ENCODE results near the gene JPH4. TPM values are rescaled to one million over a fixed set of nuclear protein-coding genes. Genes with fewer than 3 reads are reported as not detected.

Gene JPH4
- total RNA-seq, 2 experiments from 2014 or later: 0.12 TPM; not detected in 1

DNA sequence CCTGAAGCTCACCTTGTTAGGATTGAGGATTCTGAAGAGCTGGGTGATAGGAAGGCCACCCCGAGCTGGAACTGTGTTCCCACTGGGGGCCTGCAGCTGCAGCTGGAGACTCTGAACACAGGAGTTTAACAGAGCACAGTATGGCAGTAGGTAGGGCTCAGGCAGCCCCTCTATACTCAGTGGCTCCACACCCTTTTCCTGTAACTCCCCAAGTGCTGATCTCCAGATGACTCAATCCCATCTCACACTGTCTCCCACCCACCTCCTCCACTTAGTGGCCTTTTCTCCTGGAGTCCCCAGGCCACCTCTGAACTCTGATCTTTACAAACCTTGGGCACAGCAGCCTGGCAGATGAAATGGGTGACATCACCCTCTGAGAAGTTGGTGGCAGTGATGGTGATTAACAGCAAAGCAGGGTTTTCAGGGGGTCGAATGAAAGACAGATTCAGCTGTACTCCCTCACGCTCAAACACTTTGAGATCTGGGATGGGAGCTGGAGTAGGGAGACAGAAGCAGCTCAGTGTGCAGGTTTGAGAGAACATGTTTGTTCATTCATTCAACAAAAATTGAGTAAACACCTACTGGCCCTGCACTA is 18.6 kb downstream of the JPH4 start:
- DNase-seq: no peak
- Mint-ChIP-seq H3K27ac (peak overlapping the region; percentile 42), H3K36me3 (peaks cover 35% of the 10 kb centered on the region), H3K9me3 (no peaks in the 10 kb centered on the region), H3K4me1 (ENCODE audit: low read depth) (peaks cover 49% of the 10 kb centered on the region), H3K27me3 (no peaks in the 10 kb centered on the region), H3K4me3 (no peak overlapping the region)
- ChIA-PET POLR2A (interaction anchor here (1.0 to 1.1 kb wide), 2 partner anchors 78 to 234 kb away, joined by 3 read pairs; no protein-coding TSS in a partner anchor), CTCF (interaction anchor here (0.6 to 11.3 kb wide), 25 partner anchors 8 to 565 kb away, joined by 3 to 223 read pairs (median 4); partner anchors contain the start of genes AP1G2, PABPN1 and ZFHX2)
- intact Hi-C loops (cut with micrococcal nuclease): loop anchor here (5.0 kb wide), 2 partner anchors 258 to 273 kb away; partner anchors contain the start of genes HOMEZ and PPP1R3E

DNA sequence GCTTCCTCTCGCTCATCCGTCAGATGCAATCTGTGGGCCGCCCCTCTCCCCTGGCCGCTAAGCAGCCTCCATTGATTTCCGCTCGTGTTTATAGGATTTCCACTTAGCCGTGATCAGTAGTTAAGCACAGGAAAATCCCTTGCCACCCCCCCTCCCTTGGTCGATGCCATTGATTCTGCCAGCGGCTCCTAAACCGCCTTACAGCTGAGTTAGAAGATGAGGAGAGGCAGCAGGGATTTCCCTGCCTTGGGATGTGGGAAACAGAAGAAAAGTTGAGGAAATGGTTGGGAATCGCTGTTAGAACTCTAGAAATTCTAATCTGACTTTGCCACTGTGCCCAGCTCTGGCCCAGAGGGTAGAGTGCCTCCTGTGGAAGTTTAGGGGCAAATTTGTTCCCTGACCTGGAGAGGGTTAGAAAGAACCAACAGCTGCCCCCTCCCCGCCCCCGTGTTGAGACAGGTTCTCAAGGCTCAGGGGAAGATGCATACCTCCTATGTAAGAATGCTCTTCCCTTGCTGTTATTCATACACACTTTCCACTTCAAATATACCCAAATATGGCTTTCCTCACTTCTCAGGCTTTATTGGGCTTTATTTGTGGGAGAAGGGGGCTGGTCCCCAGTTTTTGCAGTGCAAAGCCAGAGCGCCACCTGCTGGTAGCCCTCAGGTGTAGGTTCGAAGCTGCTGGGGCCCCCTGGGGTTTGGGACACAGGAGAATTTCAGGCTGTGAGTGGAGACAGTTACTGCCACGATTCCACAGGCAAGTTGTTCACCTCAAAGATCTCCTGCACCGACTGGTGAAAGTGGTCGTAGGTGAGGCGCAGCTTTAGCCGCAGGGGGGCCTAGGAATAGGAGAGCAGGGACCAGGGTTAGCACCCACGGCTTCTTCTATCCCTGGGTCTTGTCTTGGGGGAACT is 19.3 kb downstream of the JPH4 start:
- no peak overlapping the region for H3K4me3 Mint-ChIP-seq
- no peak overlapping the region for H3K27ac Mint-ChIP-seq
- CTCF ChIA-PET: interaction anchor here (0.6 to 11.3 kb wide), 23 partner anchors 9 to 564 kb away, joined by 3 to 223 read pairs (median 5); partner anchors contain the start of genes AP1G2, PABPN1 and ZFHX2
- peak; percentile 75 for DNase-seq
- intact Hi-C loops (cut with micrococcal nuclease): loop anchor here (5.0 kb wide), 2 partner anchors 257 to 272 kb away; partner anchors contain the start of genes HOMEZ and PPP1R3E
- H3K36me3 Mint-ChIP-seq: peaks cover 28% of the 10 kb centered on the region
- no peaks in the 10 kb centered on the region for H3K27me3 Mint-ChIP-seq
- no peaks in the 10 kb centered on the region for H3K9me3 Mint-ChIP-seq
- peaks cover 46% of the 10 kb centered on the region for H3K4me1 Mint-ChIP-seq (ENCODE audit: low read depth)
- POLR2A ChIA-PET: interaction anchor here (1.0 to 1.1 kb wide), 2 partner anchors 77 to 233 kb away, joined by 3 read pairs; no protein-coding TSS in a partner anchor

DNA sequence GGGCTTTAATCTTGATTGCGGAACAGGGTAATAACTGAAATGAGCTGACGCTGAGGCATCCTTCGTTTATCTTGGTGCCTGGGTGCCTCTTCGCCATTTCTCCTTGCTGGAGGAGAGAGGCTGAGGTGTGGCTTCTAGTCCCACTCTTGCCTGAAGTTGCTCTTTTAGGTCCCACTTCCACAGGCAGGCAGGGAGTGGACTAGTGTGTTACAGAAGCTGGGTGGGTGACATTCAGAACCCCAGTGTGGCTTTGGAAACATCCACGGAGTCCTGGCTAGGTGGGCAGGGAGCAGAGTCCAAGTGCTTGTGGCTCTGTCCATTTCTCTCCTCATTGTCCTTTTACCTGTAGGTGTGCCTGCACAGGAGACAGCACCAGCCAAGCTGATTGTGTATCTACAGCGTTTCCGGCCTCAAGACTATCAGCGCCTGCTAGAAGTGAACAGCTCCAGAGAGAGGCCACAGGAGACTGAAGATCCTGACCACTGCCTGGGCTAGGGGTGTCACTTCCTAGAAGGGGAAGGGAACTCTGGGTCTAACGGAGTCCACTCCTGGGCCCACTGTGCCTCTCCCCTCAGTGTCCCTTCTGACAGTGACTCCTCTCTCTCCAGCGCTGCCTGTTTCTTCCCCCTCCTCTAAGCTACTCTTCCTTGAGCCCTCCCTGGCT is 20.1 kb downstream of the JPH4 start:
- peaks cover 26% of the 10 kb centered on the region for H3K36me3 Mint-ChIP-seq
- CTCF ChIA-PET: interaction anchor here (0.7 to 11.3 kb wide), 12 partner anchors 9 to 490 kb away, joined by 3 to 223 read pairs (median 8); partner anchors contain the start of genes AP1G2, NGDN and ZFHX2
- POLR2A ChIA-PET: interaction anchor here (0.7 kb wide), 1 partner anchor 9 kb away, joined by 3 read pairs; no protein-coding TSS in a partner anchor

DNA sequence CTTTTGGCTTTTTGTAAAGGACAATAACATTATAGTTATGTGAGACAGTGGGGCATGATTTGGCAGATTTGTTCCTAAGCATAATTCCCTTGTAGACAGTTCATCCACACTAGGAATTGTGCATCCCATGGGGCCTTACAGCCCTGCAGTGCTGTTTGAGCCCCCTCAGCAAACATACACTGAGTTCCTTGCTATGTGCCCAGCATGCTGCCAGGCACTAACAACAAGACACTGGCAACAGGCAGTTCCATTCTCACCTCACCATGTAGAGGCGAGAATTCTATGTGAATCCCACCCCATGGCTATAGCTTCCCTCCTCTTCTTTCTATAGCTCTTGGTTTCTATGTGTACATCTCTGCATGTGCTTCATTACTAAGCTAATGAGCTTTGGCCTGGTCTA is 20.6 kb downstream of the JPH4 start:
- Mint-ChIP-seq H3K4me3 (peak overlapping the region; percentile 53), H3K4me1 (ENCODE audit: low read depth) (peaks cover 42% of the 10 kb centered on the region), H3K27me3 (no peaks in the 10 kb centered on the region), H3K36me3 (peaks cover 23% of the 10 kb centered on the region), H3K27ac (peak overlapping the region; percentile 79), H3K9me3 (no peaks in the 10 kb centered on the region)
- ChIA-PET POLR2A (interaction anchor here (0.7 kb wide), 1 partner anchor 9 kb away, joined by 3 read pairs; no protein-coding TSS in a partner anchor), CTCF (interaction anchor here (1.1 to 11.3 kb wide), 8 partner anchors 9 to 489 kb away, joined by 3 to 223 read pairs (median 21); partner anchors contain the start of genes AP1G2, NGDN and ZFHX2)
- DNase-seq: no peak
- intact Hi-C loops (cut with micrococcal nuclease): loop anchor here (2.0 to 5.0 kb wide), 3 partner anchors 235 to 271 kb away; partner anchors contain the start of genes HOMEZ and PPP1R3E

More for the DNA sequence above, 20.1 kb downstream of the JPH4 start:
- peak overlapping the region; percentile 54 for H3K27ac Mint-ChIP-seq
- H3K27me3 Mint-ChIP-seq: no peaks in the 10 kb centered on the region
- peak overlapping the region; percentile 7 for H3K4me3 Mint-ChIP-seq
- intact Hi-C loops (cut with micrococcal nuclease): loop anchor here (5.0 kb wide), 2 partner anchors 256 to 271 kb away; partner anchors contain the start of genes HOMEZ and PPP1R3E
- H3K9me3 Mint-ChIP-seq: no peaks in the 10 kb centered on the region
- DNase-seq: no peak
- peaks cover 44% of the 10 kb centered on the region for H3K4me1 Mint-ChIP-seq (ENCODE audit: low read depth)

DNA sequence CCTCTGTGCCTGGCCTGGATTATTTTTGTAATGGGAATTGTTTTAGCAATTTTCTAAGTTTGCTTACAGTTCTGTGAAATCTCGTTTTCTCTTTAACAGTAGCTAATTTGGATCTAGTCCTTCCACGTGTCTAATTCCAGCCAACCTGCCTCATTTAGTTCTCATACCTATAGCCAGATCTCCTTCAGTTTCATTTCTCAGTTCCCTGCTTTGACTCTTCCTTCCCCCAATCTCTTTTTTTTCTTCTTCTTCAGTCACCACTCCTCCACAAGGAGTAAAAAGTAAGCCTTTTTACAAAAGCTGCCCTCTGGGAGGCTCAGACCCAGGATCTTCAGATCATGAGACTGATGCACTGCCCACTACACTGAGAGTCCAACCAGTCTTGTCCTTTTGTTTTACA is 21.1 kb downstream of the JPH4 start:
- Mint-ChIP-seq H3K27ac (peak overlapping the region; percentile 79), H3K4me1 (ENCODE audit: low read depth) (peaks cover 38% of the 10 kb centered on the region), H3K36me3 (peaks cover 20% of the 10 kb centered on the region), H3K4me3 (peak overlapping the region; percentile 53), H3K27me3 (no peaks in the 10 kb centered on the region), H3K9me3 (no peaks in the 10 kb centered on the region)
- no peak for DNase-seq
- CTCF ChIA-PET: interaction anchor here (1.0 to 11.3 kb wide), 8 partner anchors 9 to 489 kb away, joined by 3 to 223 read pairs (median 21); partner anchors contain the start of genes AP1G2, NGDN and ZFHX2
- POLR2A ChIA-PET: interaction anchor here (1.3 kb wide), 1 partner anchor 10 kb away, joined by 4 read pairs; the partner anchor contains the start of gene AP1G2
- intact Hi-C loops (cut with micrococcal nuclease): loop anchor here (2.0 to 5.0 kb wide), 3 partner anchors 235 to 270 kb away; partner anchors contain the start of genes HOMEZ and PPP1R3E

DNA sequence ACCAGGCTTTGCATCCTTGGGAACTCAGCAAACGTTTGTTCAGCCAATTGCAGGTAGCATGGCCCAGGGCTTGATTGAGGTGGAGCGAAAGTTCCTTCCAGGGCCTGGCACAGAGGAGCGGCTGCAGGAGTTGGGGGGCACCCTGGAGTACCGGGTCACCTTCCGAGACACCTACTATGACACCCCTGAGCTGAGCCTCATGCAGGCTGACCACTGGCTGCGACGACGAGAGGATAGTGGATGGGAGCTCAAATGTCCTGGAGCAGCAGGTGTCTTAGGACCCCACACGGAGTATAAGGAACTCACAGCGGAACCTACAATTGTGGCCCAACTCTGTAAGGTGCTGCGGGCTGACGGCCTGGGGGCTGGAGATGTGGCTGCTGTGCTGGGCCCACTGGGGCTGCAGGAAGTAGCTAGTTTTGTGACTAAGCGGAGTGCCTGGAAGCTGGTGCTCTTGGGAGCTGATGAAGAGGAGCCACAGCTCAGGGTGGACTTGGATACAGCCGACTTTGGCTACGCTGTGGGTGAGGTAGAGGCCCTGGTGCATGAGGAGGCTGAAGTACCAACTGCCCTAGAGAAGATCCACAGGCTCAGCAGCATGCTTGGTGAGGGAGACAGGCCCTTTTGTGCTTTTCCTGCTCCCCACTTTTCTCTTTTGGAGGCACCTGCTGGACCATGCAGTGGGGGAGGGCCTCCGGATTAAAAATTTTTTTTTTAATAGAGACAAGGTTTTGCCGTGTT is 21.7 kb downstream of the JPH4 start:
- ChIA-PET CTCF (interaction anchor here (0.9 to 11.3 kb wide), 5 partner anchors 7 to 79 kb away, joined by 3 to 223 read pairs (median 13); partner anchors contain the start of gene AP1G2), POLR2A (interaction anchor here (1.3 kb wide), 1 partner anchor 10 kb away, joined by 4 read pairs; the partner anchor contains the start of gene AP1G2)
- Mint-ChIP-seq H3K36me3 (peaks cover 18% of the 10 kb centered on the region), H3K27me3 (no peaks in the 10 kb centered on the region), H3K4me3 (peak overlapping the region; percentile 90), H3K27ac (peak overlapping the region; percentile 93), H3K9me3 (no peaks in the 10 kb centered on the region), H3K4me1 (ENCODE audit: low read depth) (peaks cover 39% of the 10 kb centered on the region)
- DNase-seq: no peak
- intact Hi-C loops (cut with micrococcal nuclease): loop anchor here (1.0 to 5.0 kb wide), 4 partner anchors 10 to 270 kb away; partner anchors contain the start of genes AP1G2, HOMEZ and PPP1R3E

DNA sequence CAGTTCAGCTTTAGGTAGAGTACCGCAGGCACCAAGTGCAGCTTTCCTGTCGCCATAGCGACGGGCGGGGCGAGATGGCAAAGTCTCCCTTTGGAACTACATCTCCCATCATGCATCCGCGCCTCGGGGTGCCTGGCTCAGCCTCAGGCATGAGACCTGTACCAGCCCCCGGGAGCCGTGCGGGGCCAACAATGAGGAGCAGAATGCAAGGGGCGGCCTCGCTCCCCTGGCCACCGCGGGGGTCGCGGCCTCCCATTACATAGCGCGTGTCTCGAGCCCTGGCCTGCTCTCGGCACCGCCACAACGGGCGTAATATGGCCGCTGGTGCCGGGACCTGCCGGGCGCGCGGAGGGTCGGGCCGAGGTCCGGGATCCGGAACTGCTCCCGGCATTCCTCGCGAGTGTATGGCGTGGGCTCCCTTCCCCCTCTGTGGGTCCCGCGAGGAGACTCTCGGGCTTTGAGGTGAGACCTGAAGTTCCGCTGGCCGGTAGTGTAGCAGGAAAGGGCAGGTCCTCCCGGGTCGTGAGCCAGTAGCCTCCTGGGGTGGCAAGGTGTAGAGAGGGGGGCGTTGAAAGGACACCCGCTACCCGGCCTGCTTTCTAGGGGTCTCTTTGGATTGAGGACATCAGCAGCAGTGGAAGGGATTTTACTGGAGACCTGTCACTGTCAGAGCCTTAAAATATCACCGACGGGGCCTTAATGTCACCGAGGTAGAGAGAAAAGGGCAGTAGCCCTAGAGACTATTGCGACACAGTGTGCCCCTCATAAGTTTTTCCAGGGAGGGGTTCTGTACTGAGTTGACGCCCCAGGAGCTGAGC is 22.5 kb downstream of the JPH4 start, which contains the start of gene THTPA:
THTPA (plus strand) TSS at position 390 of the 818 bp plus-strand sequence. CDS start 487 bp downstream, outside the sequence.
- POLR2A ChIA-PET: interaction anchor here (1.0 to 1.3 kb wide), 2 partner anchors 11 to 234 kb away, joined by 4 read pairs; partner anchors contain the start of gene AP1G2
- Mint-ChIP-seq H3K36me3 (peaks cover 13% of the 10 kb centered on the region), H3K27ac (peak within 1 kb of the TSS; percentile 93), H3K4me1 (ENCODE audit: low read depth) (peaks cover 40% of the 10 kb centered on the region), H3K9me3 (no peaks in the 10 kb centered on the region), H3K4me3 (peak within 1 kb of the TSS; percentile 90), H3K27me3 (no peaks in the 10 kb centered on the region)
- CTCF ChIA-PET: interaction anchor here (0.6 to 11.3 kb wide), 5 partner anchors 8 to 233 kb away, joined by 3 to 223 read pairs (median 3); partner anchors contain the start of gene AP1G2
- intact Hi-C loops (cut with micrococcal nuclease): loop anchor here (1.0 to 5.0 kb wide), 5 partner anchors 11 to 269 kb away; partner anchors contain the start of genes AP1G2, HOMEZ, NGDN and PPP1R3E
- DNase-seq: peak; percentile 95

DNA sequence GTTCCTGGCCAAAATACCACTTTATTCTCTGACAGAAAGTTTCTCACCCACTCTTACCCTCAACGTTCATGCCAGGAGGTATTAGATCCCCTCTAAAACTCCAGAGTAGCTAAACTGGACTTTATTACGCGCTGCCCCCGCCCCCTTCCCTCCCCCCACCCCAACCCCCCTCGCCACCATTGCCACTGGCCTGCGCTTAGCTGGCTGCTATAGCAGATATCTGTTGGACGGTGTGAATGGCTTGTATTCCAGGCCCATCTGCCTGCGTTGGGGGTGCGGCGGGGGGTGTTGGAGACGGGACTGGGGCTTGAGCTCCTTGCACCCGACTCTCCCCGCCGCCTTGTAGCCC is 23.1 kb downstream of the JPH4 start:
- H3K9me3 Mint-ChIP-seq: no peaks in the 10 kb centered on the region
- H3K4me1 Mint-ChIP-seq (ENCODE audit: low read depth): peaks cover 40% of the 10 kb centered on the region
- CTCF ChIA-PET: interaction anchor here (0.6 to 11.3 kb wide), 3 partner anchors 12 to 232 kb away, joined by 3 to 223 read pairs (median 13); partner anchors contain the start of gene AP1G2
- peaks cover 10% of the 10 kb centered on the region for H3K36me3 Mint-ChIP-seq
- H3K27ac Mint-ChIP-seq: peak overlapping the region; percentile 93
- POLR2A ChIA-PET: interaction anchor here (1.0 kb wide), 1 partner anchor 234 kb away, joined by 4 read pairs; no protein-coding TSS in a partner anchor
- intact Hi-C loops (cut with micrococcal nuclease): loop anchor here (1.0 to 5.0 kb wide), 3 partner anchors 86 to 268 kb away; partner anchors contain the start of genes HOMEZ, NGDN and PPP1R3E
- peak overlapping the region; percentile 90 for H3K4me3 Mint-ChIP-seq
- no peak for DNase-seq
- H3K27me3 Mint-ChIP-seq: no peaks in the 10 kb centered on the region

DNA sequence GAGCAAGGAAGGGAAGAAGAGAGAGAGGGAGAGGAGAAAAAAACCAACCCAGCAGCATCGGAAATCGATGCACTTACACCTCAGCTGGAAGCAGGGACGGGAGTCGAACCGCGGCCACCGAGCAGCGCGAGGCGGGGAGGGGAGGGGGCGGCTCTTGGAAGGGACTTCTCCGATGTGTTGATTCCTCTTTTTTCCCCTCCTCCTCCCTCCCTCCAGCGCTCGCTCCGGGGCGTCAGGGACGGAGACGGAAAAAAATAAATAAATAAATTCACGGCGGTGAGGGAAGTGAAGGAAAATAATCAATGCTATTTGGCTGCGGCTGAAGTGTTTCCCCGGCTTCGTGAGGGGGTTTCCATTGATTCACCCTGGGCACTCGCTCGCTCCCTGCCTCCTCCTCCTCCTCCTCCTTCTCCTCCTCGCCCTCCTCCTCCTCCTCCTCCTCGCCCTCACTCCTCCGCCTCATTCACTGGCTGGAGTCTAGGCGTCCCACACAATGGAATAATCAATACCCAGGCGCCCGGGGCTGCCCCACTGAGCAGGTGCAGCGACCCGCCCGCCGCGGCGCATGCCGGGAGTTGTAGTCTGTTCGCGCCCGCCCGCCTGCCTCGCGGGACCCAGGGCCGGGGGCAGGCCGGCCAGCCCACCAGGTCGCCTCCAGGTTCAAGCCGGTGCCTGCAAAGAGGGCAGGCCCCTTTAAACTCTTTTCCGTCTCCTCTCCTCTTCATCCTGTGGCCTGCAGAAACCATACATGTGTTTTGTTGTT is 27.1 kb downstream of the JPH4 start, which contains the start of gene ZFHX2:
ZFHX2 (minus strand) TSS at position 500 of the 763 bp plus-strand sequence. CDS start 16,440 bp downstream, outside the sequence.
- Mint-ChIP-seq H3K27ac (peak within 1 kb of the TSS; percentile 55), H3K36me3 (no peaks in the 10 kb centered on the region), H3K4me3 (no peak within 1 kb of the TSS), H3K9me3 (no peaks in the 10 kb centered on the region), H3K27me3 (no peaks in the 10 kb centered on the region), H3K4me1 (ENCODE audit: low read depth) (peaks cover 11% of the 10 kb centered on the region)
- peak; percentile 85 for DNase-seq
- CTCF ChIA-PET: interaction anchor here (0.8 to 8.1 kb wide), 8 partner anchors 10 to 403 kb away, joined by 3 to 63 read pairs (median 3); no protein-coding TSS in a partner anchor
- POLR2A ChIA-PET: interaction anchor here (1.1 kb wide), 1 partner anchor 10 kb away, joined by 4 read pairs; no protein-coding TSS in a partner anchor
- intact Hi-C loops (cut with micrococcal nuclease): loop anchor here (1.0 to 2.0 kb wide), 4 partner anchors 15 to 457 kb away; partner anchors contain the start of genes ACIN1, AP1G2, C14orf119 and NGDN
